HCT116 (cell line): ENCODE measurements around the gene MYOM1.

ENCODE experiments used
- EZH2phosphoT487 ChIP-seq: fragments of 200-600 bp; IDR thresholded peaks from 2 replicates; pipeline ENCODE4 v1.6.1; 2018; ENCODE audit warnings: antibody characterized with exemption, borderline replicate concordance
- RAD21 ChIP-seq: IDR thresholded peaks from 2 replicates; pipeline ENCODE4 v1.6.1; 2012; ENCODE audit warnings: low read depth, mild to moderate bottlenecking
- SP1 ChIP-seq: IDR thresholded peaks from 2 replicates; pipeline ENCODE4 v1.6.1; 2012; ENCODE audit warnings: low read depth

- TF ChIP-seq EZH2phosphoT487 (no peak), SP1 (no peak), RAD21 (no peak)
Observed at GRCh38 chr18:3179430-3180089, 40.2 kb downstream of the MYOM1 start.
